Smooth muscle cell (in vitro differentiated cells): ENCODE results near the gene AOPEP. TPM values are rescaled to one million over a fixed set of nuclear protein-coding genes. Genes with fewer than 3 reads are reported as not detected.
A peak's percentile ranks its signal among the peaks of the same experiment; 100 is the strongest.

ENCODE experiments used
- DNase-seq: peaks from one replicate; lab custom pipeline; 2025; ENCODE audit not compliant: unreplicated experiment; lab: John Stamatoyannopoulos, UW
- H2AFZ ChIP-seq: fragments of 200-600 bp; sonication (generic); 2 replicates; pipeline ENCODE4 v1.6.0; 2016; ENCODE audit warnings: antibody characterized with exemption, low read depth, mild to moderate bottlenecking
- H3F3A ChIP-seq: fragments of 200-600 bp; sonication (generic); 2 replicates; pipeline ENCODE4 v1.6.0; 2017; ENCODE audit warnings: antibody characterized with exemption, low read depth
- H3K27ac ChIP-seq: fragments of 200-600 bp; sonication (generic); 2 replicates; pipeline ENCODE4 v1.5.1; 2016; ENCODE audit warnings: low read depth, mild to moderate bottlenecking
- H3K27me3 ChIP-seq: fragments of 200-600 bp; sonication (generic); 2 replicates; pipeline ENCODE4 v1.6.1; 2016; ENCODE audit warnings: low read depth, mild to moderate bottlenecking
- H3K36me3 ChIP-seq: fragments of 200-600 bp; sonication (generic); 2 replicates; pipeline ENCODE4 v1.5.1; 2016; ENCODE audit warnings: low read depth
- H3K4me1 ChIP-seq: fragments of 200-600 bp; sonication (generic); 2 replicates; pipeline ENCODE4 v1.5.1; 2016; ENCODE audit warnings: low read depth
- H3K4me2 ChIP-seq: fragments of 200-600 bp; sonication (generic); 2 replicates; pipeline ENCODE4 v1.6.0; 2016; ENCODE audit warnings: mild to moderate bottlenecking
- H3K4me3 ChIP-seq: fragments of 200-600 bp; sonication (generic); 2 replicates; pipeline ENCODE4 v1.5.1; 2016; ENCODE audit warnings: mild to moderate bottlenecking
- H3K79me2 ChIP-seq: fragments of 200-600 bp; sonication (generic); 2 replicates; pipeline ENCODE4 v1.6.0; 2016; ENCODE audit warnings: low read depth, mild to moderate bottlenecking
- H3K9ac ChIP-seq: fragments of 200-600 bp; sonication (generic); 2 replicates; pipeline ENCODE4 v1.6.0; 2016; ENCODE audit warnings: low read depth
- H3K9me3 ChIP-seq: fragments of 200-600 bp; sonication (generic); replicated peaks from 2 replicates; pipeline ENCODE4 v1.5.1; 2016; ENCODE audit warnings: low read depth
- H4K20me1 ChIP-seq: fragments of 200-600 bp; sonication (generic); 2 replicates; pipeline ENCODE4 v1.6.0; 2016; ENCODE audit warnings: low read depth
- WGBS: methylation state at CpG from one replicate; pipeline ENCODE4 v1.1.7; 2016; ENCODE audit warnings: low lambda C conversion rate; 5-methylcytosine and 5-hydroxymethylcytosine counted together
- polyA plus RNA-seq: library from polyadenylated mRNA; unstranded; fragments of >200 nt; fragmentation: Nextera tagmentation; extraction: Ambion mirVana; gene quantifications from 2 replicates; pipeline ENCODE4 v1.2.1, GENCODE V29; 2016
- total RNA-seq: library from RNA; depleted of rRNA; stranded (reverse); fragments of >200 nt; gene quantifications from 2 replicates; pipeline ENCODE4 v1.2.3, GENCODE V29; 2014
- TF ChIP-seq, protein P1 (sequence below): fragments of 200-600 bp; sonication (generic); IDR thresholded peaks from 2 replicates; pipeline ENCODE4 v1.5.1; 2017; ENCODE audit warnings: borderline replicate concordance, mild to moderate bottlenecking, antibody characterized with exemption; ENCODE audit not compliant: insufficient read depth, poor library complexity, severe bottlenecking

Gene AOPEP
- total and polyA plus RNA-seq, 2 experiments from 2014 or later = 52.7 to 94.9 TPM

DNA sequence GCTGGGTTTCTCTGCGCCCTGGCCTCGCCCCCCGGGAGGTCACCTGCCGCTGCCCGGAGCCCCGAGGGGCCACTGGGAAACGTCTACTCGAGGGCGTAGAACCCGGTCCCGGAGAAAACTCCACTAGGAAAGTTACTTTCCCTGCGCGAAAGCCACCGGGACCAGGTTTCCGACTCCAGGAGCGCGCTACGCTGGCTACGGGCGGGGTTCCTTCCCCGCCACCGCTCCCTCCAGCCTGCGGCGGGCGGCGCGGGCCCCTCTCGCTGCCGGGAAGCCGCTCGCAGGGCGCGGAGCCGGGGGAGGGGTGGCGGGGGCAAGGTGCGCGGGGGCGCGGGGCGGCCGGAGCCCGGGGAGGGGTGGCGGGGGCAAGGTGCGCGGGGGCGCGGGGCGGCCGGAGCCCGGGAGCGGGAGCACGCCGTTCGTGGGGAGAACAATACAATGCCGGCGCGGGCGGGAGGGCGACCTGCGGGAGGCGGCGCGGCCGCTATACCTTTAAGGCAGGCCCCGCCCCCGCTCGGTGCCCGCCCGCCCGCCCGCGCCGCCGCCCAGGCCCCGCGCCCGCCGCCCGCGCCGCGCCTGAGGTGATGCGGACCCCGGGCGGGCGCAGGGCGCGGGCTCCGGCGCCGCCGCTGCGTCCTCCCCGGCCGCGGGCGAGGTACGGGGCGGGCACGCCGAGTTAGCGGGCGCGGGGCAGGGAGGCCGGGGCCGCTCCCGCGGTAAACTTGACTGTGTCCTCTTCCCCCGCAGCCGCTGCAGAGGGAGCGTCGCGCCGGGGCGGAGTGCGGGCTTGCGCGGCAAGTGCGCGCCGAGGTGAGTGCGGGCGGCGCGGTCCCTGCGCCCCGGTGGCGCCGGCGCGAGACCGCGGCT, 278.1 kb downstream of the AOPEP start:
- Histone ChIP-seq H3K4me1 (peaks cover 17% of the 10 kb centered on the region), H3K4me3 (peak overlapping the region; percentile 85), H3K79me2 (peaks cover 74% of the 10 kb centered on the region), H2AFZ (peak overlapping the region; percentile 74), H4K20me1 (no peaks in the 10 kb centered on the region), H3K9ac (peak overlapping the region; percentile 73), H3K27ac (peak overlapping the region; percentile 84), H3K36me3 (no peaks in the 10 kb centered on the region), H3K9me3 (no peaks in the 10 kb centered on the region), H3K4me2 (peak overlapping the region; percentile 94), H3F3A (peaks cover 13% of the 10 kb centered on the region), H3K27me3 (no peaks in the 10 kb centered on the region)
- TF ChIP-seq, protein P1, sequence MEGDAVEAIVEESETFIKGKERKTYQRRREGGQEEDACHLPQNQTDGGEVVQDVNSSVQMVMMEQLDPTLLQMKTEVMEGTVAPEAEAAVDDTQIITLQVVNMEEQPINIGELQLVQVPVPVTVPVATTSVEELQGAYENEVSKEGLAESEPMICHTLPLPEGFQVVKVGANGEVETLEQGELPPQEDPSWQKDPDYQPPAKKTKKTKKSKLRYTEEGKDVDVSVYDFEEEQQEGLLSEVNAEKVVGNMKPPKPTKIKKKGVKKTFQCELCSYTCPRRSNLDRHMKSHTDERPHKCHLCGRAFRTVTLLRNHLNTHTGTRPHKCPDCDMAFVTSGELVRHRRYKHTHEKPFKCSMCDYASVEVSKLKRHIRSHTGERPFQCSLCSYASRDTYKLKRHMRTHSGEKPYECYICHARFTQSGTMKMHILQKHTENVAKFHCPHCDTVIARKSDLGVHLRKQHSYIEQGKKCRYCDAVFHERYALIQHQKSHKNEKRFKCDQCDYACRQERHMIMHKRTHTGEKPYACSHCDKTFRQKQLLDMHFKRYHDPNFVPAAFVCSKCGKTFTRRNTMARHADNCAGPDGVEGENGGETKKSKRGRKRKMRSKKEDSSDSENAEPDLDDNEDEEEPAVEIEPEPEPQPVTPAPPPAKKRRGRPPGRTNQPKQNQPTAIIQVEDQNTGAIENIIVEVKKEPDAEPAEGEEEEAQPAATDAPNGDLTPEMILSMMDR = no peak
- under 1% methylated on average over 70 of the region's 133 CpGs for WGBS
- no peak for DNase-seq

DNA sequence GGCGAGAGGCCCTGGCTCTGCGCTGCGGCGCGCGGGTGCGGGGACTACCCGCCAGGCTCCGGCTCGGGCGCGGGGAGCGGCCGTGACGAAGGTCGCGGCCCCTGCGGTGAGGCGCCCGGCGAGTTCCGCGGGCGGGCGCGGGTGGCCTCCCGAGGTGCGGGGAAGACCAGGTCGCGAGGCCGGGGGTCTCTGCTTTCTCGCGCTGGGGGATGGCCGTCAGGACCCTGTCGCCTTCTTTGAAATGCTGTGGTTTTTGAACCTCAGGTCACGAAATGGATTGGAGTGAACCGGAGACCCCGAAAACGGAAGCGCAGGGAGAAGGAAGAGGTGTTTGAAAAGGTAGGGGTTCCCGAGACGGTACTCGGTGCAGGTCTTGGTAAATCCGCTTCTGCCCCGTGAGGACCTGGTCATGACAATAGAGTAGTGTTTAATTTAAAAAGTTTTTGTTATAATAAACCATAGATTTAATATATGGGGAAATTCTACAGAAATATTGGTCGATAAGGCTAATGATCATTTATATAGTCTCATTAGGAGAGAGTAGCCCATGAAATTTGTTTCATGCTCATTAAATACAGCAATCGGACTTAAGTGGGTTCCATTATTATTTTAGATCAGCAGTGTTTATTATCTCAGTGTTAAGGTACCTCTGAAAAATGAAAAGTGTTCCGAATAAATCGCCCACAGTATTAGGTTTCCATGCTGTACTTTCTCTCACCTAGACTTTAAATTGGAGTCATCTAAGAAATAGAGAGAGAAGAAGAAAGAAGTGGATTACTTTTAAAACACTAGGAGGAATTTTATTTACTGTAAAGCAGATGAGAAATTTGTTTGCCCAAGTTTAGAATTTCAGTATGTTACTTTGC, 279.0 kb downstream of the AOPEP start:
- Histone ChIP-seq H4K20me1 (no peaks in the 10 kb centered on the region), H3K36me3 (no peaks in the 10 kb centered on the region), H3K27me3 (no peaks in the 10 kb centered on the region), H3K4me1 (peaks cover 17% of the 10 kb centered on the region), H3K4me2 (peak overlapping the region; percentile 90), H2AFZ (no peak overlapping the region), H3K9me3 (no peaks in the 10 kb centered on the region), H3K27ac (peak overlapping the region; percentile 77), H3K9ac (peak overlapping the region; percentile 85), H3K4me3 (peak overlapping the region; percentile 85), H3K79me2 (peaks cover 82% of the 10 kb centered on the region), H3F3A (peaks cover 13% of the 10 kb centered on the region)
- TF ChIP-seq, protein P1 = no peak
- 8% methylated on average over 38 of the region's 49 CpGs for WGBS
- DNase-seq = no peak

DNA sequence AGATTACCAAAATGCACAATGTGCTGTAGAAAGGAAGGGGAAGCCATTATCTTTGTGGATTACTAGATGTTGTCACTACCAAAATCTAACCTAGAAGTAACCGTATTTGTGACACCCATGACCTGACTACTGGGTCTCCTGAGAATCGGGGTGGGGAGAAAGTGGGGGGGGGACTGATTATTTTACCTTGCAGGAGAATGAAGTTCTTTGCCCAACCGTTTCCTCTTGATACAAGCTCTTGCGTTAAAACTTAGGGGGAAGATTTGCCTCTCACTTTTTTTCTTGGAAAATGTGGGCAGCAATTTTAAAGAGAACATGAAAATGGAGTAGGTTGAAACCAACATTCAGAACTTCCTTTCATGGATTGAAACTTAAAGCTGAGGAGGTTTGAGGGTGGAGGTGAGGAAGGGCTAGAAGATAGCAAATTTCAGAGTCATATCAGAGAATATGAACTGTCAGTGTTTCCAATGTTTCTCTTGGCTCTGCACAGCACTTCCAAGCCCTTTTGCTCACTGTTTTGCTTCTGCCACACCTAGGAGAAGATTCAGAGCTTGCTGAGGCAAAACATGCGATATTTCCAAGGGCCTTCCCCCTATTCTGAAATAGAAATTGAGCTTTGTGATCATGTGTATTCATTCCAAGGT, 280.8 kb downstream of the AOPEP start:
- Histone ChIP-seq H3K27ac (peak overlapping the region; percentile 77), H4K20me1 (no peaks in the 10 kb centered on the region), H3K36me3 (no peaks in the 10 kb centered on the region), H3K9me3 (no peaks in the 10 kb centered on the region), H3K4me2 (peak overlapping the region; percentile 90), H3K79me2 (peaks cover 94% of the 10 kb centered on the region), H3F3A (peaks cover 13% of the 10 kb centered on the region), H2AFZ (no peak overlapping the region), H3K9ac (peak overlapping the region; percentile 49), H3K4me1 (peaks cover 17% of the 10 kb centered on the region), H3K4me3 (peak overlapping the region; percentile 85), H3K27me3 (no peaks in the 10 kb centered on the region)
- DNase-seq = no peak
- WGBS = 61% methylated on average over 5 of the region's 5 CpGs
- TF ChIP-seq, protein P1 = no peak
